Neuronal stem cell (in vitro differentiated cells): Measurements from ENCODE around the gene ATRN.

Source experiments
- DNase-seq: peaks from one replicate; pipeline ENCODE4 v3.0.0-alpha.2; 2013; ENCODE audit warnings: low spot score
- H2AFZ ChIP-seq: one replicate; pipeline ENCODE4 v1.6.1; 2013; ENCODE audit warnings: mild to moderate bottlenecking, low read length, inconsistent platforms
- H2AK5ac ChIP-seq: 2 replicates; pipeline ENCODE4 v1.6.1; 2013; ENCODE audit warnings: low read depth, mild to moderate bottlenecking, inconsistent platforms, low read length, moderate library complexity, mixed read lengths
- H2BK120ac ChIP-seq: 2 replicates; pipeline ENCODE4 v1.6.1; 2013; ENCODE audit warnings: low read depth, mild to moderate bottlenecking, inconsistent platforms, low read length, moderate library complexity, mixed read lengths
- H2BK12ac ChIP-seq: one replicate; pipeline ENCODE4 v1.6.1; 2013; ENCODE audit warnings: low read length, inconsistent platforms
- H2BK15ac ChIP-seq: 2 replicates; pipeline ENCODE4 v1.6.1; 2013; ENCODE audit warnings: mild to moderate bottlenecking, low read length, inconsistent platforms, mixed read lengths
- H2BK5ac ChIP-seq: one replicate; pipeline ENCODE4 v1.6.1; 2013; ENCODE audit warnings: inconsistent platforms, mild to moderate bottlenecking, low read length, moderate library complexity
- H3K14ac ChIP-seq: one replicate; pipeline ENCODE4 v1.6.1; 2013; ENCODE audit warnings: low read length, inconsistent platforms
- H3K18ac ChIP-seq: 2 replicates; pipeline ENCODE4 v1.6.1; 2013; ENCODE audit warnings: low read length, inconsistent platforms
- H3K23ac ChIP-seq: 2 replicates; pipeline ENCODE4 v1.6.1; 2013; ENCODE audit warnings: low read depth, mild to moderate bottlenecking, mixed read lengths, low read length, inconsistent platforms; ENCODE audit not compliant: poor library complexity
- H3K27ac ChIP-seq: replicated peaks from 3 replicates; pipeline ENCODE4 v1.5.1; 2013; ENCODE audit warnings: low read length, inconsistent platforms
- H3K27me3 ChIP-seq, 3 experiments: 2 replicates each; pipeline ENCODE4 v1.6.1; 2013; ENCODE audit warnings: low read length in 3 of 3, mild to moderate bottlenecking in 2 of 3, inconsistent platforms in 1 of 3, low read depth in 1 of 3, mixed read lengths in 1 of 3, moderate library complexity in 1 of 3; ENCODE audit not compliant: control insufficient read depth in 3 of 3, insufficient read depth in 3 of 3
- H3K36me3 ChIP-seq, 2 donors: replicated peaks in 1 of 2; 2 replicates each; pipeline ENCODE4 v1.6.1; 2013; ENCODE audit warnings: low read length in 2 of 2; ENCODE audit not compliant: control insufficient read depth in 2 of 2, insufficient read depth in 2 of 2
- H3K4ac ChIP-seq: 2 replicates; pipeline ENCODE4 v1.6.1; 2013; ENCODE audit warnings: inconsistent platforms, mild to moderate bottlenecking, low read length, moderate library complexity
- H3K4me1 ChIP-seq, 2 donors: 1 replicate in 1 of 2; 2 replicates in 1 of 2; pipeline ENCODE4 v1.6.1; 2013; ENCODE audit warnings: low read length in 2 of 2, low read depth in 1 of 2; ENCODE audit not compliant: control insufficient read depth in 2 of 2, insufficient read depth in 1 of 2
- H3K4me2 ChIP-seq: one replicate; pipeline ENCODE4 v1.6.1; 2013; ENCODE audit warnings: mild to moderate bottlenecking, low read length, inconsistent platforms; ENCODE audit not compliant: insufficient read depth, poor library complexity, severe bottlenecking
- H3K4me3 ChIP-seq, 2 donors: 2 replicates each; pipeline ENCODE4 v1.5.1; 2013; ENCODE audit warnings: low read length in 2 of 2, mild to moderate bottlenecking in 2 of 2, inconsistent platforms in 1 of 2, moderate library complexity in 1 of 2
- H3K79me1 ChIP-seq: one replicate; pipeline ENCODE4 v1.6.1; 2013; ENCODE audit warnings: low read depth, mild to moderate bottlenecking, inconsistent platforms, low read length, moderate library complexity
- H3K9ac ChIP-seq: one replicate; pipeline ENCODE4 v1.6.1; 2013; ENCODE audit warnings: mild to moderate bottlenecking, low read depth, low read length, inconsistent platforms; ENCODE audit not compliant: poor library complexity
- H3K9me3 ChIP-seq, 2 donors: replicated peaks in 1 of 2; 2 replicates each; pipeline versions ENCODE3 to v1.6.1; 2013; ENCODE audit warnings: low read length in 2 of 2, mild to moderate bottlenecking in 2 of 2, inconsistent platforms in 1 of 2, low read depth in 1 of 2, mixed read lengths in 1 of 2, moderate library complexity in 1 of 2; ENCODE audit not compliant: control insufficient read depth in 2 of 2, insufficient read depth in 1 of 2
- H4K8ac ChIP-seq: one replicate; pipeline ENCODE4 v1.6.1; 2013; ENCODE audit warnings: low read depth, mild to moderate bottlenecking, inconsistent platforms, low read length, moderate library complexity
- H4K91ac ChIP-seq: one replicate; pipeline ENCODE4 v1.6.1; 2013; ENCODE audit warnings: low read length, low read depth, mild to moderate bottlenecking, inconsistent platforms; ENCODE audit not compliant: poor library complexity
- WGBS, 2 donors: extraction: QIAGEN DNeasy Blood & Tissue Kit; methylation state at CpG; one replicate each; pipeline ENCODE4 v1.1.7; 2013; ENCODE audit warnings: missing lambda C conversion rate in 2 of 2, mixed read lengths in 1 of 2; ENCODE audit not compliant: insufficient read length in 2 of 2, insufficient replicate concordance in 1 of 2; ENCODE audit errors: extremely low coverage in 2 of 2; 5-methylcytosine and 5-hydroxymethylcytosine counted together

Gene ATRN

GRCh38 chr20:3691897-3692296, 221.1 kb downstream of the ATRN start:
- H3K79me1 ChIP-seq = no peaks in the 10 kb centered on the region
- H3K23ac ChIP-seq = no peak overlapping the region
- H4K91ac ChIP-seq = no peak overlapping the region
- no peak overlapping the region for H3K18ac ChIP-seq
- no peaks in the 10 kb centered on the region for H3K4me1 ChIP-seq
- no peak overlapping the region for H2BK5ac ChIP-seq
- no peaks in the 10 kb centered on the region for H3K36me3 ChIP-seq
- no peak overlapping the region for H3K27ac ChIP-seq
- no peak overlapping the region for H2BK12ac ChIP-seq
- peak overlapping the region; percentile 9 for H3K14ac ChIP-seq
- no peak overlapping the region for H4K8ac ChIP-seq
- H3K4ac ChIP-seq = no peak overlapping the region
- H3K27me3 ChIP-seq = peaks cover 0 to 20% (median 0%) of the 10 kb centered on the region in 3 experiments
- H3K9ac ChIP-seq = peak overlapping the region; percentile 38
- H3K9me3 ChIP-seq = peaks cover 0 to 6% of the 10 kb centered on the region in 2 donors
- WGBS, 2 donors = no CpG with 5 or more reads among the region's 9 CpGs
- DNase-seq = no peak
- peak overlapping the region; percentile 30 for H2BK15ac ChIP-seq
- H2AFZ ChIP-seq = no peak overlapping the region
- peak overlapping the region; percentile 2 for H2AK5ac ChIP-seq
- H3K4me3 ChIP-seq = peak overlapping the region in 1 of 2 donors; percentile 28
- no peak overlapping the region for H2BK120ac ChIP-seq
- no peak overlapping the region for H3K4me2 ChIP-seq

- Histone ChIP-seq H3K9me3 (peaks cover 0 to 6% of the 10 kb centered on the region in 2 donors), H3K4ac (no peak overlapping the region), H3K4me2 (no peak overlapping the region), H2BK120ac (no peak overlapping the region), H2BK5ac (no peak overlapping the region), H3K4me3 (no peak overlapping the region), H3K4me1 (no peaks in the 10 kb centered on the region), H4K8ac (no peak overlapping the region), H3K9ac (no peak overlapping the region), H3K79me1 (no peaks in the 10 kb centered on the region), H2BK15ac (peak overlapping the region; percentile 21), H3K36me3 (no peaks in the 10 kb centered on the region), H3K14ac (no peak overlapping the region), H2AK5ac (peak overlapping the region; percentile 38), H4K91ac (peak overlapping the region; percentile 41), H3K23ac (peak overlapping the region; percentile 16), H3K27me3 (peaks cover 0 to 13% (median 0%) of the 10 kb centered on the region in 3 experiments), H2AFZ (no peak overlapping the region), H2BK12ac (no peak overlapping the region), H3K18ac (peak overlapping the region; percentile 61), H3K27ac (no peak overlapping the region)
- WGBS, 2 donors = no CpG with 5 or more reads among the region's 23 CpGs
- no peak for DNase-seq
Observed at GRCh38 chr20:3692706-3693294, 222.0 kb downstream of the ATRN start.

GRCh38 chr20:3693376-3693775, 222.6 kb downstream of the ATRN start:
- no peak overlapping the region for H3K14ac ChIP-seq
- peak overlapping the region; percentile 87 for H2BK120ac ChIP-seq
- no peak overlapping the region for H4K91ac ChIP-seq
- H3K4ac ChIP-seq = no peak overlapping the region
- H3K9ac ChIP-seq = peak overlapping the region; percentile 36
- no peak for DNase-seq
- peaks cover 0 to 6% of the 10 kb centered on the region in 2 donors for H3K9me3 ChIP-seq
- H3K18ac ChIP-seq = no peak overlapping the region
- no peaks in the 10 kb centered on the region for H3K36me3 ChIP-seq
- H3K27me3 ChIP-seq = peaks cover 0 to 14% (median 0%) of the 10 kb centered on the region in 3 experiments
- no peak overlapping the region for H2BK12ac ChIP-seq
- peak overlapping the region; percentile 88 for H2AK5ac ChIP-seq
- no peak overlapping the region for H3K23ac ChIP-seq
- H3K4me2 ChIP-seq = no peak overlapping the region
- H3K27ac ChIP-seq = no peak overlapping the region
- peak overlapping the region in 1 of 2 donors; percentile 22 for H3K4me3 ChIP-seq
- no peaks in the 10 kb centered on the region for H3K79me1 ChIP-seq
- peak overlapping the region; percentile 16 for H2BK15ac ChIP-seq
- H2BK5ac ChIP-seq = no peak overlapping the region
- WGBS, 2 donors = no CpG with 5 or more reads among the region's 13 CpGs
- no peaks in the 10 kb centered on the region for H3K4me1 ChIP-seq
- peak overlapping the region; percentile 26 for H4K8ac ChIP-seq
- no peak overlapping the region for H2AFZ ChIP-seq

DNA sequence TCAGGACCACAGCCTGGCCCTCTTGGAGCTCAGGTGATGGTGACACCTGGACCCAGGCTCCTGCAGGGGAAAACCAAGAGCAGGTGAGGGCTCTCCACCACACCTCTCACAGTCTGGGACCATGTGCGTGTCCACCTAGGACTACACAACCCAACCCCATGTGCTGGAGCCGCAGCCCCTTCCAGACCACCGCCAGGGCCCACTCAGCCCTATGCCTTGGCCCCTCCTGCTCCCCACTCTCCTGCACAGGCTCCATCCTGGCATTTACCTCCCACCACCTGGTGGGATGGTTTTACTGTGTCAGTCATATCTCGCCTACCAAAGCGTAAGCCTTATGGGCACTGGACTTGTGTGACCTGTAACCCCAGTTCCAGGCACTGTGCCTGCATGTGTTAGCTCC, 224.0 kb downstream of the ATRN start:
- Histone ChIP-seq H3K79me1 (no peaks in the 10 kb centered on the region), H2AK5ac (no peak overlapping the region), H2BK15ac (no peak overlapping the region), H4K91ac (no peak overlapping the region), H3K4me2 (no peak overlapping the region), H2BK12ac (no peak overlapping the region), H3K27me3 (peaks cover 0 to 12% (median 0%) of the 10 kb centered on the region in 3 experiments), H3K14ac (no peak overlapping the region), H3K4me3 (no peak overlapping the region), H2BK120ac (no peak overlapping the region), H2BK5ac (peak overlapping the region; percentile 19), H3K9me3 (peaks cover 0 to 6% of the 10 kb centered on the region in 2 donors), H4K8ac (no peak overlapping the region), H3K9ac (no peak overlapping the region), H3K23ac (no peak overlapping the region), H3K4ac (no peak overlapping the region), H3K27ac (no peak overlapping the region), H3K18ac (peak overlapping the region; percentile 28), H2AFZ (no peak overlapping the region), H3K36me3 (no peaks in the 10 kb centered on the region), H3K4me1 (no peaks in the 10 kb centered on the region)
- WGBS, 2 donors = no CpG with 5 or more reads among the region's 5 CpGs
- no peak for DNase-seq
